ENCODE measurements around the gene ATIC.

Gene ATIC

DNA sequence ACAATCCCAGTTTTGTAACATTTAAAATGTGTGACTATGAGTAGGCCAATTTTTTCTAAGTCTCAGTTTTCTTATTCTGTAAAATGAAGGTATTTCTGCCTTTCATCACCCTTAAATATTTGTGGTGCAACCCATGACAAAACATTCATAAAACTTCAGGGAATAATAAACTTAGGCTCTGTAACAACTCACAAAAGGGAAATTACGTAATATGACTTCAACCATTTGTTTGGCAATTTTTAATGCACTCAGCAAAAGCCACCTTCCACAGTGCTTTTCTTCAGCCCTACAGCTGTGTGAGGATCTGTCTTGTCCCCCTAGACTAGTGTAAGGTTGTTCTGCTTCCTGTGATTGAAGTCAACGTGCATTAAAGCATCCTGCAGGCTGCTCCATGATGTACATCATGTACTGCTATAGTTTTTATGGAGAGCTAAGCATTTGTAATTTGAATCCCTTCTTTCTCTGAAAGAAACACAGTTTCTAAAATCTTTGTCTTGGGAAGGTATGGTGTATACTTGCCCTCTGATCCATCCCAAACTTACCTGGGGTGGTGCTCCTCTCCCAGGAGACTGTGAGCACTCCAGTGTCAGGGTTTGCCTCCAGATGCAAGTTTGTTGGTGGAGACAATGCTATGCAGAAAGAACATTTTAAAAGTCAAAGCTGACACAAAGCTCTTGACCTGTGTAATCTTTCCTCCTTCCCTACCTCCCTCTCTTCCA, 84.9 kb downstream of the ATIC start:
- no peak for DNase-seq (ENCODE audit: low read depth in 2 of 2, low spot score in 1 of 2)

DNA sequence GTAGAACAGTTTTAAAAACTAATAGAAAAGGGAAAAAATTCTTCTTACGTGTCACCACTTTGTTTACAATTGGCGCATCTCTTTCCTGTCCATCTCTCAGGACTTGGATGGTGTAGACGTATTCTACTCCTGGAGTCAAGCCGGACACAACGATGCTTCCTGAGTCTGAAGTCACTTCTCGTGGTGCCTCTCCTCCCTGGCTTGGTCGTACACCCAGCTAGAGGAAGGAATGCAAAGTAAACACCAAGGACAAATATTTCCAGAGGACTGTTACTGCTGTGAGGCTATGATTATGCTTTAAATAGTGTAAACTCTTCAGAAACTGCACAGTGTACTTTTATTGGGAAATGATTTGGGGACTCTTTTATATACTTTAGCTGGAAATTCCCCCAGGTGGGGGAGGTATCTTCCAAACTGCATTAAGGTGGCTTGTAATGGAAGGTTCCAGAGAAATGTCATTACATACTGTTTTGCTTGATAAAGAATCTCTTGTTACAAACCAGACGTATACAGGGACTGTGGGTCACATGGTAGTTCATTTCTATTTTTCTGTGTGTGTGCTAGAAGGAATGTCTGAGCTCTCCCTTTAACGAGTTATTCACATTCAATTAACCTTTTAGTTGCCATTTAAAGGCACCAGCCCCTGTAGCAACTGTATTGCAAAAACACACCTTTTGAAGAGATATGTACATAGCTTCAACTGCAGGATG, 85.9 kb downstream of the ATIC start:
- DNase-seq (ENCODE audit: low read depth in 2 of 2, low spot score in 1 of 2): no peak

DNA sequence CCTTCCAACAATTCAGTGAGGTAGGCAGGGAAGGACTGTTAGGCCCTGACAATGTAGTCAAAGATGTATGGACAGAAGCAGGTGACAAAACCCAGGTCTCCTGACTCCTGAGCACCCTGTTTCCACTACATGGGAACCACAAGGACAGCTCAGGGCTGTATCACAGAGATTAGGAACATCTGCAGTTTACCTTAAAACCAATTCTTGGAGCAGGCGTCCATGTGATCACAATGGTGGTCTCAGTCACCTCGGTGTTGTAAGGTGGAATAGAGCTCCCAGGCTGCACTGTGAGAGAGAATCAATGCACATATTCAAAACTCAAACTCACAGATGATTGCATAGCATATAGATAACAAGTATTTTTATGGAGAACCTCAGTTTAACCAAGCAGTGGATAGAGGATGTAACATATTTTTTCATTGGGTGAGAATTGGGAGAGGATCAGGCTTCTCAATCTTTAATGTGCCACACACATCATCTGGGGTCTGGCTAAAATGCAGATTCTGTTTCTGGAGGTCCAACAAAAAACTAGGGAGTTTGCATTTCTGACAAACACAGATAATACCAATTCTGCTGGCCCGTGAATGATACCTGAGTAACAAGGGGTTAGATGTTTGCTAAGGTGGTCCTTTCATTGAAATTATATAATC, 87.3 kb downstream of the ATIC start:
- no peak for DNase-seq (ENCODE audit: low read depth in 2 of 2, low spot score in 1 of 2)

Measured in stimulated activated CD8-positive, alpha-beta memory T cell treated with anti-CD3 and anti-CD28 coated beads, Interleukin-4, amount 100 ng/mL, for 4 hours (primary cell).